GM12878 (cell line): ENCODE results near the gene KLC3. TPM values are rescaled to one million over a fixed set of nuclear protein-coding genes. Genes with fewer than 3 reads are reported as not detected.
"Not testable (repeated sequence)": the region's sequence is repeated elsewhere in the genome, so short reads cannot be mapped to it uniquely, and the experiment has no call there.

Source experiments
- ATAC-seq: fragments of 200-7000 bp; cut with Tn5 transposase; 3 replicates; pipeline ENCODE4 v1.9.1; 2020; ENCODE audit warnings: mild to moderate bottlenecking, moderate library complexity
- BruUV-seq: library from RNA; stranded (reverse); fragments of 400-500 nt; replicated peaks from 2 replicates; lab custom pipeline; 2021; lab: Mats Ljungman, UMichigan
- CTCF ChIA-PET: fragments of 300-600 bp; sonication (Branson Sonifier 250); formaldehyde crosslinking; extraction: SDS; loops from one replicate; lab custom pipeline; 2021; ENCODE audit warnings: inconsistent platforms; lab: Yijun Ruan, JAX
- POLR2A ChIA-PET: fragments of 350-600 bp; formaldehyde crosslinking; extraction: SDS; loops from one replicate; lab custom pipeline; 2021; ENCODE audit warnings: inconsistent platforms; lab: Charles Lee
- RAD21 ChIA-PET: fragments of 300-600 bp; sonication (Branson Sonifier 250); formaldehyde crosslinking; loops from one replicate; lab custom pipeline; 2023; ENCODE audit warnings: antibody characterized with exemption; ENCODE audit not compliant: unreplicated experiment; lab: Charles Lee
- SMC1A ChIA-PET: fragments of 300-600 bp; sonication (Branson Sonifier 250); formaldehyde crosslinking; loops from one replicate; lab custom pipeline; 2023; ENCODE audit not compliant: unreplicated experiment, uncharacterized antibody; lab: Charles Lee
- DNase-seq: peaks from one replicate; pipeline ENCODE4 v3.0.0-alpha.2; 2011; ENCODE audit warnings: low read depth, low spot score
- FAIRE-seq: peaks from 3 replicates; lab custom pipeline; 2011; peaks lifted over from hg19 to GRCh38; lab: Jason Lieb, UNC
- H2AFZ ChIP-seq: 2 replicates; pipeline ENCODE4 v1.6.0; 2011; ENCODE audit warnings: low read depth, low read length, control low read depth; ENCODE audit not compliant: control insufficient read depth
- H3K27ac ChIP-seq: 2 replicates; pipeline ENCODE4 v1.5.1; 2011; ENCODE audit warnings: control low read depth; ENCODE audit not compliant: control insufficient read depth, insufficient read depth
- H3K27me3 ChIP-seq, 2 experiments: replicated peaks in 1 of 2; 2 replicates each; pipeline versions ENCODE4 v1.6.0 to v1.6.1; 2011; ENCODE audit warnings: low read length in 1 of 2; ENCODE audit not compliant: control insufficient read depth in 2 of 2, insufficient read depth in 2 of 2
- H3K36me3 ChIP-seq, 2 experiments: 2 replicates each; pipeline ENCODE4 v1.5.1; 2011; ENCODE audit warnings: low read length in 1 of 2; ENCODE audit not compliant: control insufficient read depth in 2 of 2, insufficient read depth in 2 of 2
- H3K4me1 ChIP-seq: 2 replicates; pipeline ENCODE4 v1.6.1; 2011; ENCODE audit warnings: mild to moderate bottlenecking, low read length, moderate library complexity, mixed read lengths; ENCODE audit not compliant: control insufficient read depth, insufficient read depth
- H3K4me2 ChIP-seq: 2 replicates; pipeline ENCODE4 v1.6.0; 2011; ENCODE audit warnings: control low read depth; ENCODE audit not compliant: control insufficient read depth, insufficient read depth
- H3K4me3 ChIP-seq: fragments of 200-600 bp; sonication (generic); 2 replicates; pipeline ENCODE4 v1.5.1; 2016
- H3K79me2 ChIP-seq: 2 replicates; pipeline ENCODE4 v1.6.0; 2011; ENCODE audit warnings: low read length; ENCODE audit not compliant: control insufficient read depth, insufficient read depth
- H3K9ac ChIP-seq: 2 replicates; pipeline ENCODE4 v1.8.0; 2011; ENCODE audit warnings: low read length, control low read depth, mixed read lengths; ENCODE audit not compliant: control insufficient read depth, insufficient read depth
- H3K9me3 ChIP-seq: replicated peaks from 3 replicates; pipeline ENCODE4 v1.5.1; 2011; ENCODE audit warnings: mild to moderate bottlenecking, low read length; ENCODE audit not compliant: control insufficient read depth, insufficient read depth
- H4K20me1 ChIP-seq: 2 replicates; pipeline ENCODE4 v1.6.0; 2011; ENCODE audit not compliant: control insufficient read depth, insufficient read depth
- BCL11A ChIP-seq: IDR thresholded peaks from 2 replicates; pipeline ENCODE4 v1.6.1; 2011; ENCODE audit warnings: low read depth, low read length
- CHD1 ChIP-seq: IDR thresholded peaks from 2 replicates; pipeline ENCODE4 v1.6.1; 2012; ENCODE audit warnings: low read depth, low read length, improper control_type of control experiment
- EGR1 ChIP-seq, 2 experiments: IDR thresholded peaks; 1 replicate in 1 of 2; 2 replicates in 1 of 2; pipeline ENCODE4 v1.6.1; 2011 to 2012; ENCODE audit warnings: low read depth in 2 of 2, low read length in 2 of 2, borderline replicate concordance in 1 of 2, mild to moderate bottlenecking in 1 of 2, moderate library complexity in 1 of 2
- FOXM1 ChIP-seq: IDR thresholded peaks from 2 replicates; pipeline ENCODE4 v1.6.1; 2012; ENCODE audit warnings: low read depth, mild to moderate bottlenecking, inconsistent platforms, low read length, moderate library complexity
- GATAD2B ChIP-seq: fragments of 450-650 bp; conservative IDR thresholded peaks from 2 replicates; pipeline ENCODE4 v1.6.1; 2017; ENCODE audit warnings: low read depth, mild to moderate bottlenecking, moderate library complexity
- MTA2 ChIP-seq: fragments of 450-650 bp; IDR thresholded peaks from 2 replicates; pipeline ENCODE4 v1.6.1; 2016; ENCODE audit warnings: low read depth, mild to moderate bottlenecking, moderate library complexity
- RB1 ChIP-seq: fragments of 450-650 bp; formaldehyde crosslinking; IDR thresholded peaks from 2 replicates; pipeline ENCODE4 v1.6.1; 2017; ENCODE audit warnings: mild to moderate bottlenecking, borderline replicate concordance
- SIN3A ChIP-seq: IDR thresholded peaks from 2 replicates; pipeline ENCODE4 v1.6.1; 2012; ENCODE audit warnings: low read depth, low read length, improper control_type of control experiment
- SREBF2 ChIP-seq: IDR thresholded peaks from 2 replicates; pipeline ENCODE4 v1.6.1; 2012; ENCODE audit warnings: mild to moderate bottlenecking, low read length
- WGBS: methylation state at CpG from one replicate; pipeline ENCODE4 v1.1.6; 2016; ENCODE audit warnings: low lambda C conversion rate; ENCODE audit not compliant: insufficient replicate concordance, insufficient coverage; ENCODE audit errors: missing lambda C conversion rate; 5-methylcytosine and 5-hydroxymethylcytosine counted together
- in situ Hi-C: fragments of 300-500 bp; cut with MboI; formaldehyde crosslinking; loops from 9 replicates; pipeline ENCODE4 v1.14.3; 2018; ENCODE audit warnings: mixed read lengths
- intact Hi-C: fragments of 100-400 bp; cut with micrococcal nuclease; formaldehyde crosslinking; loops from one replicate; pipeline ENCODE4 v1.14.2; 2022; ENCODE audit not compliant: unreplicated experiment
- polyA plus RNA-seq, 11 experiments: library from polyadenylated mRNA; depleted of rRNA in 4 of 11; unstranded in 6 of 11; stranded (reverse) in 5 of 11; fragments of >200 nt; fragmentation: Nextera tagmentation in 4 of 11; fragmentation: Illumina TruSeq in 1 of 11; extraction: Ambion mirVana in 4 of 11; extraction: Trizol in 1 of 11; gene quantifications; 1 replicate in 1 of 11; 2 replicates in 10 of 11; pipeline versions ENCODE4 v1.2.1 to v1.2.3, GENCODE V29; 2011 to 2016; ENCODE audit warnings: inconsistent platforms in 2 of 11, missing spikeins in 2 of 11, low read depth in 1 of 11
- total RNA-seq, 4 experiments: library from RNA; depleted of rRNA in 3 of 4; stranded (reverse); fragments of >200 nt in 3 of 4; fragmentation: Illumina TruSeq in 1 of 4; extraction: Trizol in 1 of 4; gene quantifications; 2 replicates each; pipeline versions ENCODE4 v1.2.1 to v1.2.3, GENCODE V29; 2013 to 2021
- TF ChIP-seq, protein P1 (sequence below): fragments of 450-650 bp; IDR thresholded peaks from 2 replicates; pipeline ENCODE4 v1.6.1; 2018; ENCODE audit warnings: mild to moderate bottlenecking, low read depth, moderate library complexity; ENCODE audit not compliant: partially characterized antibody
- TF ChIP-seq, protein P2 (sequence below): IDR thresholded peaks from 2 replicates; pipeline ENCODE4 v1.6.1; 2012; ENCODE audit warnings: low read depth, low read length, improper control_type of control experiment

Gene KLC3
- total and polyA plus RNA-seq, 10 of the 15 experiments (the other 5 are each of a cell fraction or from before 2014, with no cell fraction given) = 0.03 to 0.38 (median 0.28) TPM; not detected in 5

- SMC1A ChIA-PET = no interaction called here
- Histone ChIP-seq H3K27me3 (no peaks in the 10 kb centered on the region), H4K20me1 (no peaks in the 10 kb centered on the region), H3K4me3 (no peak overlapping the region), H3K4me1 (no peaks in the 10 kb centered on the region), H3K79me2 (no peaks in the 10 kb centered on the region), H3K9ac (no peak overlapping the region), H3K27ac (no peak overlapping the region), H3K4me2 (no peak overlapping the region), H3K36me3 (no peaks in the 10 kb centered on the region), H3K9me3 (no peaks in the 10 kb centered on the region), H2AFZ (no peak overlapping the region)
- POLR2A ChIA-PET = no interaction called here
- no peak for TF ChIP-seq EGR1 (IDR thresholded peaks at IDR 0.05; ENCODE audit: borderline replicate concordance in 1 of 2, low read depth in 2 of 2, low read length in 2 of 2)
- TF ChIP-seq, protein P1, sequence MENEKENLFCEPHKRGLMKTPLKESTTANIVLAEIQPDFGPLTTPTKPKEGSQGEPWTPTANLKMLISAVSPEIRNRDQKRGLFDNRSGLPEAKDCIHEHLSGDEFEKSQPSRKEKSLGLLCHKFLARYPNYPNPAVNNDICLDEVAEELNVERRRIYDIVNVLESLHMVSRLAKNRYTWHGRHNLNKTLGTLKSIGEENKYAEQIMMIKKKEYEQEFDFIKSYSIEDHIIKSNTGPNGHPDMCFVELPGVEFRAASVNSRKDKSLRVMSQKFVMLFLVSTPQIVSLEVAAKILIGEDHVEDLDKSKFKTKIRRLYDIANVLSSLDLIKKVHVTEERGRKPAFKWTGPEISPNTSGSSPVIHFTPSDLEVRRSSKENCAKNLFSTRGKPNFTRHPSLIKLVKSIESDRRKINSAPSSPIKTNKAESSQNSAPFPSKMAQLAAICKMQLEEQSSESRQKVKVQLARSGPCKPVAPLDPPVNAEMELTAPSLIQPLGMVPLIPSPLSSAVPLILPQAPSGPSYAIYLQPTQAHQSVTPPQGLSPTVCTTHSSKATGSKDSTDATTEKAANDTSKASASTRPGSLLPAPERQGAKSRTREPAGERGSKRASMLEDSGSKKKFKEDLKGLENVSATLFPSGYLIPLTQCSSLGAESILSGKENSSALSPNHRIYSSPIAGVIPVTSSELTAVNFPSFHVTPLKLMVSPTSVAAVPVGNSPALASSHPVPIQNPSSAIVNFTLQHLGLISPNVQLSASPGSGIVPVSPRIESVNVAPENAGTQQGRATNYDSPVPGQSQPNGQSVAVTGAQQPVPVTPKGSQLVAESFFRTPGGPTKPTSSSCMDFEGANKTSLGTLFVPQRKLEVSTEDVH = no peak
- no peak for TF ChIP-seq FOXM1
- no peak for TF ChIP-seq SIN3A
- no peak for TF ChIP-seq MTA2
- TF ChIP-seq SREBF2 = no peak
- TF ChIP-seq RB1 = no peak
- no peak for TF ChIP-seq BCL11A
- TF ChIP-seq, protein P2, sequence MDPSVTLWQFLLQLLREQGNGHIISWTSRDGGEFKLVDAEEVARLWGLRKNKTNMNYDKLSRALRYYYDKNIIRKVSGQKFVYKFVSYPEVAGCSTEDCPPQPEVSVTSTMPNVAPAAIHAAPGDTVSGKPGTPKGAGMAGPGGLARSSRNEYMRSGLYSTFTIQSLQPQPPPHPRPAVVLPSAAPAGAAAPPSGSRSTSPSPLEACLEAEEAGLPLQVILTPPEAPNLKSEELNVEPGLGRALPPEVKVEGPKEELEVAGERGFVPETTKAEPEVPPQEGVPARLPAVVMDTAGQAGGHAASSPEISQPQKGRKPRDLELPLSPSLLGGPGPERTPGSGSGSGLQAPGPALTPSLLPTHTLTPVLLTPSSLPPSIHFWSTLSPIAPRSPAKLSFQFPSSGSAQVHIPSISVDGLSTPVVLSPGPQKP = no peak
- no peak for TF ChIP-seq CHD1
- no peak for TF ChIP-seq GATAD2B
- ATAC-seq = no peak
- BruUV-seq = no TSS peak
- CTCF ChIA-PET = no interaction called here
- intact Hi-C loops (no loop called here), in situ Hi-C loops (no loop called here)
- RAD21 ChIA-PET = no interaction called here
- FAIRE-seq = no peak
- WGBS = 15% methylated on average over 18 of the region's 18 CpGs
- no peak for DNase-seq
Measured at GRCh38 chr19:45311621-45312020, 28.9 kb upstream of the KLC3 start.

DNA sequence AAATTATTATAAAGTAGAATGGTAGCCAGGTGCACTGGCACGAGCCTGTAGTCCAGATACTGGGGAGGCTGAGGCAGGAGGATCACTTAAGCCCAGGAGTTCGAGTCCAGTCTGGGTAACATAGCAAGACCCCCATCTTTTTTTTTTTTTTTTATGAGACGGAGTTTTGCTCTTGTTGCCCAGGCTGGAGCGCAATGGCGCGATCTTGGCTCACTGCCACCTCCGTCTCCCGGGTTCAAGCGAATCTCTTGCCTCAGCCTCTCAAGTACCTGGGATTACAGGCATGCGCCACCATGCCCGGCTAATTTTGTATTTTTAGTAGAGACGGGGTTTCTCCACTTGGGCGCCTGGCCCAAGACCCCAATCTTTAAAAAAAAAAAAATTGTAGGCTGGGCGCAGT, 28.3 kb upstream of the KLC3 start:
- 67% methylated on average over 9 of the region's 14 CpGs for WGBS
- SMC1A ChIA-PET, H3K27me3 ChIP-seq, H3K79me2 ChIP-seq, H3K9ac ChIP-seq, RAD21 ChIA-PET, H3K4me2 ChIP-seq, H3K27ac ChIP-seq, FAIRE-seq, BruUV-seq, H2AFZ ChIP-seq, DNase-seq, H3K9me3 ChIP-seq, H3K4me3 ChIP-seq, H4K20me1 ChIP-seq, intact Hi-C loops, POLR2A ChIA-PET, CTCF ChIA-PET, H3K36me3 ChIP-seq, ATAC-seq, H3K4me1 ChIP-seq, in situ Hi-C loops: not testable (repeated sequence)
